HCT116 (cell line): Measurements from ENCODE around the gene HACE1. TPM values are rescaled to one million over a fixed set of nuclear protein-coding genes. Genes with fewer than 3 reads are reported as not detected.

Source experiments
- ATAC-seq: fragments of 200-7000 bp; cut with Tn5 transposase; 2 replicates; pipeline ENCODE4 v1.9.1; 2020; ENCODE audit warnings: mild to moderate bottlenecking, moderate library complexity
- BruUV-seq: library from RNA; stranded (reverse); fragments of 400-500 nt; replicated peaks from 2 replicates; lab custom pipeline; 2021; lab: Mats Ljungman, UMichigan
- CTCF ChIA-PET: fragments of 300-600 bp; sonication (Branson Sonifier 250); formaldehyde crosslinking; loops from one replicate; lab custom pipeline; 2021; ENCODE audit warnings: antibody characterized with exemption; lab: Charles Lee
- POLR2A ChIA-PET: fragments of 300-600, 350-600 bp; sonication (Branson Sonifier 250); formaldehyde crosslinking; loops from one replicate; lab custom pipeline; 2021; ENCODE audit warnings: antibody characterized with exemption; lab: Charles Lee
- RAD21 ChIA-PET, 2 experiments: fragments of 300-600 bp; sonication (Branson Sonifier 250); formaldehyde crosslinking; loops; one replicate each; lab custom pipeline; 2023; ENCODE audit warnings: low total read pairs in 2 of 2; ENCODE audit not compliant: uncharacterized antibody in 2 of 2, unreplicated experiment in 2 of 2, low non-redundant PET in 1 of 2; lab: Charles Lee
- DNase-seq: peaks from one replicate; pipeline ENCODE4 v3.0.0-alpha.2; 2010; ENCODE audit warnings: low read depth, low spot score
- H2AFZ ChIP-seq: fragments of 200-600 bp; shearing (Covaris generic), sonication (generic); 2 replicates; pipeline ENCODE4 v1.6.1; 2017; ENCODE audit warnings: low read depth, mixed run types, mixed read lengths, antibody characterized with exemption, low read length; ENCODE audit not compliant: poor library complexity, severe bottlenecking
- H3K27ac ChIP-seq: 2 replicates; pipeline ENCODE4 v1.5.1; 2012; ENCODE audit warnings: low read depth, low read length
- H3K27me3 ChIP-seq: fragments of 200-600 bp; sonication (generic); 2 replicates; pipeline ENCODE4 v1.6.1; 2016; ENCODE audit warnings: mixed run types, low read length, mixed read lengths; ENCODE audit not compliant: insufficient read depth
- H3K36me3 ChIP-seq, 2 experiments: fragments of 200-500 bp in 1 of 2; fragments of 200-600 bp in 1 of 2; sonication (Bioruptor generic) in 1 of 2; sonication (generic) in 1 of 2; 2 replicates each; pipeline versions ENCODE4 v1.5.1 to v1.6.1; 2014 to 2016; ENCODE audit warnings: low read length in 2 of 2, inconsistent platforms in 1 of 2, mixed read lengths in 1 of 2, mixed run types in 1 of 2; ENCODE audit not compliant: insufficient read depth in 2 of 2, control insufficient read depth in 1 of 2
- H3K4me1 ChIP-seq, 2 experiments: fragments of 200-600 bp in 1 of 2; sonication (generic) in 1 of 2; 2 replicates each; pipeline versions ENCODE4 v1.5.1 to v1.6.1; 2012 to 2017; ENCODE audit warnings: low read length in 2 of 2, inconsistent platforms in 1 of 2, mild to moderate bottlenecking in 1 of 2, mixed read lengths in 1 of 2, mixed run types in 1 of 2, moderate library complexity in 1 of 2; ENCODE audit not compliant: insufficient read depth in 2 of 2, control insufficient read depth in 1 of 2
- H3K4me2 ChIP-seq: fragments of 200-600 bp; sonication (generic); 2 replicates; pipeline ENCODE4 v1.6.1; 2017; ENCODE audit warnings: mixed run types, low read length, mixed read lengths
- H3K4me3 ChIP-seq, 2 experiments: fragments of 200-600 bp in 1 of 2; sonication (generic) in 1 of 2; replicated peaks in 1 of 2; 2 replicates each; pipeline ENCODE4 v1.5.1; 2011 to 2016; ENCODE audit warnings: low read length in 2 of 2, control low read depth in 1 of 2, low read depth in 1 of 2, mild to moderate bottlenecking in 1 of 2, mixed read lengths in 1 of 2, mixed run types in 1 of 2
- H3K79me2 ChIP-seq: fragments of 200-600 bp; sonication (generic); 2 replicates; pipeline ENCODE4 v1.6.1; 2017; ENCODE audit warnings: mild to moderate bottlenecking, mixed run types, low read length, moderate library complexity, mixed read lengths; ENCODE audit not compliant: insufficient read depth
- H3K9ac ChIP-seq: fragments of 200-600 bp; sonication (generic); 2 replicates; pipeline ENCODE4 v1.6.1; 2016; ENCODE audit warnings: low read length, mixed read lengths
- H3K9me2 ChIP-seq: fragments of 200-600 bp; sonication (generic), shearing (Covaris generic); 2 replicates; pipeline ENCODE4 v1.6.1; 2017; ENCODE audit warnings: mixed run types, mild to moderate bottlenecking, moderate library complexity; ENCODE audit not compliant: insufficient read depth
- H3K9me3 ChIP-seq, 2 experiments: fragments of 200-500 bp in 1 of 2; fragments of 200-600 bp in 1 of 2; sonication (Bioruptor generic) in 1 of 2; sonication (generic) in 1 of 2; 2 replicates each; pipeline ENCODE4 v1.6.1; 2014 to 2017; ENCODE audit warnings: low read length in 2 of 2, mixed read lengths in 2 of 2, inconsistent platforms in 1 of 2, low read depth in 1 of 2, mild to moderate bottlenecking in 1 of 2, mixed run types in 1 of 2, moderate library complexity in 1 of 2; ENCODE audit not compliant: control insufficient read depth in 1 of 2, insufficient read depth in 1 of 2
- H4K20me1 ChIP-seq: fragments of 200-600 bp; sonication (generic), shearing (Covaris generic); 2 replicates; pipeline ENCODE4 v1.6.1; 2017; ENCODE audit warnings: mixed run types, mild to moderate bottlenecking, moderate library complexity; ENCODE audit not compliant: insufficient read depth
- EZH2phosphoT487 ChIP-seq: fragments of 200-600 bp; IDR thresholded peaks from 2 replicates; pipeline ENCODE4 v1.6.1; 2018; ENCODE audit warnings: antibody characterized with exemption, borderline replicate concordance
- SP1 ChIP-seq: IDR thresholded peaks from 2 replicates; pipeline ENCODE4 v1.6.1; 2012; ENCODE audit warnings: low read depth
- ZNF274 ChIP-seq: fragments of 200-500 bp; sonication (Bioruptor generic); IDR thresholded peaks from 2 replicates; pipeline ENCODE4 v1.6.1; 2014; ENCODE audit warnings: mild to moderate bottlenecking, low read depth, low read length, inconsistent platforms
- intact Hi-C: fragments of 100-400 bp; cut with micrococcal nuclease; formaldehyde crosslinking; loops from 2 replicates; pipeline ENCODE4 v1.10.0; 2022
- total RNA-seq: library from RNA; stranded (reverse); gene quantifications from one replicate; pipeline ENCODE4 v1.2.1, GENCODE V29; 2021; ENCODE audit not compliant: unreplicated experiment
- TF ChIP-seq, protein P1 (sequence below): IDR thresholded peaks from 2 replicates; pipeline ENCODE4 v1.6.1; 2012
- TF ChIP-seq, protein P2 (sequence below), 3 experiments: fragments of 200-600 bp in 1 of 3; sonication (generic) in 1 of 3; IDR thresholded peaks in 2 of 3; conservative IDR thresholded peaks in 1 of 3; 2 replicates each; pipeline ENCODE4 v1.5.1; 2012 to 2017; ENCODE audit warnings: low read depth in 2 of 3, low read length in 2 of 3, antibody characterized with exemption in 1 of 3, borderline replicate concordance in 1 of 3, control low read depth in 1 of 3, mild to moderate bottlenecking in 1 of 3, mixed read lengths in 1 of 3, mixed run types in 1 of 3, moderate library complexity in 1 of 3; ENCODE audit not compliant: insufficient read depth in 1 of 3

HACE1 gene
- total RNA-seq, 1 experiment from 2014 or later: 10.9 TPM

DNA sequence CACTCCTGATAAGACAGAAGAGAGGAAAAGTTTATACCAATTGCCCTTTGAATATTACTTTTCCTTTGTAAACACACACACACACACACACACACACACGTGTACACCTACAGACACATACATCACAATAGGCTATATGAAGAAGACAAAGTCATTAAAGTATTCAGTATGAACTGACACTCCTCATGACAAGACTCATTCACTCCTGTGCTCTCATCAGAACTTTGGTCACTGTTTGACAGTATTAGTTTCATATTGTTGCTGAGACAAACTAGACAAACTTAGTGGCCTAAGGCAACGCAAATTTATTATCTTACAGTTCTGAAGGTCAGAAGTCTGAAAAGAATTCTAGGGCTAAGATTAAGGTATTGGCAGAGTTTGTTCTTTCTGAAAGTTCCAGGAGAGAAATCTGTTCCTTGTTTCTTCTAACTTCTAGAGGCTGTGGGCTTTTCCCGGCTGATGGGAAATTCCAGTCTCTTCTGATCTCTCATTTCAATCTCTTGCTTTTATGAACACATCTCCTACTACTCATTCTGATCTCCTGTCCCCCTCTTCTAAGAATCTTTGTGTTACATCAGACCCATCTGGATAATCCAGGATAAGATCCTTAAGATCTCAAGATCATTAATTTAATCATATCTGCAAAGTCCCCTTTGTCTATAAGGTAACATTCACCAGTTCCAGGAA, 171.3 kb downstream of the HACE1 start:
- H3K4me2 ChIP-seq: no peak overlapping the region
- TF ChIP-seq, protein P1, sequence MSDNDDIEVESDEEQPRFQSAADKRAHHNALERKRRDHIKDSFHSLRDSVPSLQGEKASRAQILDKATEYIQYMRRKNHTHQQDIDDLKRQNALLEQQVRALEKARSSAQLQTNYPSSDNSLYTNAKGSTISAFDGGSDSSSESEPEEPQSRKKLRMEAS: no peak
- TF ChIP-seq SP1 (no peak), EZH2phosphoT487 (no peak), ZNF274 (no peak)
- TF ChIP-seq, protein P2, sequence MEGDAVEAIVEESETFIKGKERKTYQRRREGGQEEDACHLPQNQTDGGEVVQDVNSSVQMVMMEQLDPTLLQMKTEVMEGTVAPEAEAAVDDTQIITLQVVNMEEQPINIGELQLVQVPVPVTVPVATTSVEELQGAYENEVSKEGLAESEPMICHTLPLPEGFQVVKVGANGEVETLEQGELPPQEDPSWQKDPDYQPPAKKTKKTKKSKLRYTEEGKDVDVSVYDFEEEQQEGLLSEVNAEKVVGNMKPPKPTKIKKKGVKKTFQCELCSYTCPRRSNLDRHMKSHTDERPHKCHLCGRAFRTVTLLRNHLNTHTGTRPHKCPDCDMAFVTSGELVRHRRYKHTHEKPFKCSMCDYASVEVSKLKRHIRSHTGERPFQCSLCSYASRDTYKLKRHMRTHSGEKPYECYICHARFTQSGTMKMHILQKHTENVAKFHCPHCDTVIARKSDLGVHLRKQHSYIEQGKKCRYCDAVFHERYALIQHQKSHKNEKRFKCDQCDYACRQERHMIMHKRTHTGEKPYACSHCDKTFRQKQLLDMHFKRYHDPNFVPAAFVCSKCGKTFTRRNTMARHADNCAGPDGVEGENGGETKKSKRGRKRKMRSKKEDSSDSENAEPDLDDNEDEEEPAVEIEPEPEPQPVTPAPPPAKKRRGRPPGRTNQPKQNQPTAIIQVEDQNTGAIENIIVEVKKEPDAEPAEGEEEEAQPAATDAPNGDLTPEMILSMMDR (IDR thresholded peaks at IDR 0.05 in 2 of 3, conservative IDR thresholded peaks at IDR 0.05 in 1 of 3; ENCODE audit: borderline replicate concordance in 1 of 3, insufficient read depth in 1 of 3, low read depth in 2 of 3, low read length in 2 of 3): no peak
- RAD21 ChIA-PET: no interaction called here
- no peaks in the 10 kb centered on the region for H4K20me1 ChIP-seq
- no peak overlapping the region for H3K4me3 ChIP-seq
- CTCF ChIA-PET: interaction anchor here (1.2 kb wide), 1 partner anchor 13 kb away, joined by 3 read pairs; no protein-coding TSS in a partner anchor
- no peaks in the 10 kb centered on the region for H3K9me2 ChIP-seq
- DNase-seq (no peak), ATAC-seq (no peak)
- no peak overlapping the region for H3K27ac ChIP-seq
- no peak overlapping the region for H3K9ac ChIP-seq
- no peaks in the 10 kb centered on the region for H3K79me2 ChIP-seq
- peaks cover 0 to 11% of the 10 kb centered on the region in 2 experiments; a peak in 1 of 4 replicates for H3K4me1 ChIP-seq
- no peaks in the 10 kb centered on the region for H3K9me3 ChIP-seq
- H3K36me3 ChIP-seq: no peaks in the 10 kb centered on the region
- intact Hi-C loops: no loop called here
- no peaks in the 10 kb centered on the region for H3K27me3 ChIP-seq
- POLR2A ChIA-PET: no interaction called here
- BruUV-seq: no TSS peak
- no peak overlapping the region for H2AFZ ChIP-seq
